GM19025 (cell line): Measurements from ENCODE around the gene PSMD10.
A peak's percentile ranks its signal among the peaks of the same experiment; 100 is the strongest.

Source experiments
- ATAC-seq: cut with Tn5 transposase; IDR thresholded peaks from one replicate; pipeline ENCODE4 v1.9.1; 2021; ENCODE audit warnings: mild to moderate bottlenecking, low read depth, moderate library complexity; ENCODE audit not compliant: unreplicated experiment

Gene PSMD10, protein sequence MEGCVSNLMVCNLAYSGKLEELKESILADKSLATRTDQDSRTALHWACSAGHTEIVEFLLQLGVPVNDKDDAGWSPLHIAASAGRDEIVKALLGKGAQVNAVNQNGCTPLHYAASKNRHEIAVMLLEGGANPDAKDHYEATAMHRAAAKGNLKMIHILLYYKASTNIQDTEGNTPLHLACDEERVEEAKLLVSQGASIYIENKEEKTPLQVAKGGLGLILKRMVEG

DNA sequence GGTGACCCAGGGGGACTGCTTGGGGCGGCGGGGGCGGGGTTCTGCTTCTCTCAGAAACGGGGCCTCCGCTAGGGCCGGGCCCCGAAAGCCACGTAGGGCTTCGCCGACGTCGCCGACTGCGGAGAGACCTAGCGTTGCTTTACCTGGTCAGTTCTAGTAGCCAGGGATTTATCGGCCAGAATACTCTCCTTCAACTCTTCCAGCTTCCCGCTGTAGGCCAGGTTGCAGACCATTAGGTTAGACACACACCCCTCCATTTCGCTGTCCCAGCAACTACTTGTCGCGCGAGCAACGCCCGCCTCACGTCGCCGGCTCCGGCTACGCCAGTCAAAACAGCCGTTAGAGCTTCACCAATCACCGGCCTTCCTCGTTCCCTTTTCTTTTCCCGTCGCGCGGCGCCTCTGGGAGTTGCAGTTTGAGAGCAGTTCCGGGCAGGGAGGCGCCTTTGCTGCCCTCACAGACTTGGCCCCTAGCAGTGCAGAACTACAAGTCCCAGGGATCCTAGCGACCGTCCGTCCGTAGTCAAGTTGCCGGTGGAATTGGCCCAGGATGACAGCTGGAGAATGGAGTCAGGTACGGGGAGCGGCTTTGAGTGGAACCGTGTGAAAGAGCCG lies at the start of gene PSMD10, which contains the start of gene ATG4A:
Gene PSMD10, minus strand, starts transcription at position 279 of the 614 bp plus-strand sequence. Its CDS starts 22 bp downstream, at position 257.
Gene ATG4A, plus strand, starts transcription at position 515 of the 614 bp plus-strand sequence. Its CDS starts 49 bp downstream, at position 564.
- peak; percentile 96 for ATAC-seq

GRCh38 chrX:108138814-108139702 lies 47.7 kb upstream of the PSMD10 start:
- ATAC-seq: no peak

DNA sequence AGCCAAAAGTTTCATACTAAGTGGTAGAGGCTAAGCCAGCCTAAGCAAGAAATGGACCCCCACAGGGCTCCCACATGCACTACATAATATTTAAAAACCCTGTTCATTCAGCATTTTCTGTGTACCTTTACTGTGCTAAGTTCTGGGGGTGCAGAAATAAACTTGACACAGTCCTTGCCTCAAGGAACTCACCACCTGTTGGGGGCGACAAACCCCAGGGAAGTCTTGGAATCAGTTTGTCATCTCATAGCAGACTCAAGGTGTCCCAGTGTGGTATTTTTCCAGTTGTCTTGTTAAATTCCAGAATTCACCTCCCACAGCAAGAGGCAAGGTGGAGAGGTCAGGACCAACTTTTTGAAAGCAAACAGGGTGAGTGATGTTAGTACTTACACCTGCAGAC lies 43.4 kb upstream of the PSMD10 start:
- ATAC-seq: no peak

DNA sequence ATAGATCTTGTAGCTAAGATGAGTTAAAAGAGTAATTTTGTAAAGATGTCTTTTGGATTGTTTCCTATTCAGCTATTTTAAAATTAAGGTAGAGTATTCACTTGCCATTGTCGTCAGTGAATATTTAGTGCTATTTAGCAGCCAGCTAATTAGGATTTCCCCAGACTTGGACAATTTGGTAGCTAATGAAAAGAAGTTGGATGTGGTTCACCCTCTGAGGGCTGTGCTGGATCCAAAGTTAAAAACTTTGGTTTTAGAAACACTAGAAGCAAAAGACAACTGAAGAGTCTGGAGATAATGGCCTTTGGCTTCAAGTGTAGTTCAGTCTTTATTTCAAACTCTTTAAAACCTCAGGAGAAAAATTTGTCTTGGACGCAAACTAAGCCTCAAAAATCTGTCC lies 41.5 kb upstream of the PSMD10 start:
- ATAC-seq: no peak

GRCh38 chrX:108132034-108132433 lies 40.7 kb upstream of the PSMD10 start:
- no peak for ATAC-seq

DNA sequence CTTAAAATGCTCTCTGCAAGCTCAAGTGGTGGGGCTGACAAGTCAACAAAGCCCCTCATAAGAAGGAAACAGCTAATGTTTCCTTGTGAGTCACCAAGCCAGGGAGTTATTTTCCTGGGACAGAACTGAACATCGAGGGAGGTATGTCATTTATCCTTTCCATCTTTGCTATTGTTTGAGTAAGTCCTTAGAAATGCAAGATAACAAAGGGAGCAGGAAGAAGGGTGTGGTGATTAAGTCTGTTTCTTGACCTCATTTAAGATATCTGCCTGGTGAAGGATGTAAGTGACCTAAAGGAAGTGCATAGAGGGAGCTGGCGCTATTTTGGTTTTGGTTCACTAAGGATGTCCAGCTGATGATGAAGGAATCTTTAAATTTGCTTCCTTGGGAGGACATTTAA lies 40.1 kb upstream of the PSMD10 start:
- ATAC-seq: no peak

GRCh38 chrX:108130889-108131288 lies 39.5 kb upstream of the PSMD10 start:
- ATAC-seq: no peak

GRCh38 chrX:108127152-108127551 lies 35.8 kb upstream of the PSMD10 start:
- ATAC-seq: no peak

- no peak for ATAC-seq
Observed at GRCh38 chrX:108126661-108127060, 35.3 kb upstream of the PSMD10 start.

DNA sequence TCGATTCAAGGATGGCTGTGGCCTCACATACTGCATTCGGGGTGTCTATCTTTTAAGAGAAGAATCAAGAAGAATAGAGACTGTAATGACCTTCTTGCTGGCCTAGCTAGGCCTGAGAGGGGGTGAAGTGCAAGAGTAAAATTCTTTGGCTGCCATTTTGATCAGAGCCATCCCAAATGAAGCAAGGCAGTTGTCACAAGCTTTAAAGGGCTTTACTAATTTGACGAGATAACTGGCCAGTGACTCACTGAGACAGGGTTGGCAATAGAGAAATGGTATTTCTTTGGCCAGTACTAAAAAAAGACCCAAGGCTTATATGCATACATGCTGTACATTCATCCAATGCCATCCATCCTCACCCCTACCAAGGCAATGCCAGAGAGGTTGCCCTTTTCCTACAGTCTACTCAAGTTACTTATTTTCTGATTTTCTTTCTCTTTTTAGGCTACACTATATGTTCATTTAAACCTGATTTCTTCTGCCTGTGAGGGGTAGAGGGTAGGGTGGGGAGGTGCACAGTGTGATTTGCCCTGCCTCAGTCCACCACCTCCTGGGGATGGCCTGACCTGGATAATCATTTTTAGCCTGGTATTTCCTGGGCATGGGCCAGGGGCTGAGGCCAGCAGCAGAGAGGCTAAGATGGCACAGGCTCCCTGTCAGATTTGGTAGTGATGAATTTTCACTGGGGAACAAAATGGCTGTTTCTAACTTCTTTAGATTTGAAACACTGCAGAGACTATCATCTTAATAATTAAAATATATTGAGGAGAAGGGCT lies 32.4 kb upstream of the PSMD10 start:
- ATAC-seq: no peak

DNA sequence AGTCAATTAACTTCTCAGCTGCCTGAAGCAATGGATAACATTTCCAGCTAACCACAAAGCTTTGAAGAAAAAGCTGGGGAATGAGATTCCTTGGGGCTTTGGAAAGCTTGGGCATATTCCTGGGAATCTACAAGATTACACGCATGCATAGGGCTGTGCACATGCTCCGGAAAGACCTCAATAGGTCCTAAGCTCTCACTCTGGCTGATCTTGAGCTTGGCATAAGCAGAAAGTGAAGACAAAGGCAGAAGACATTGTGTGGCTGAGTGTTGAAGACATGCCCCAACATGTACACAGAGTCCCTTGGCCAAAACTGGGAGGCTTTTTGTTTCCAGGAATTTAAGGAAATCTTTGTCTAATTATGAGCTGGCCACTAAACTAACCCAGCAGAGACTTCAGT lies 31.4 kb upstream of the PSMD10 start:
- no peak for ATAC-seq

GRCh38 chrX:108121291-108121690 lies 29.9 kb upstream of the PSMD10 start:
- no peak for ATAC-seq

DNA sequence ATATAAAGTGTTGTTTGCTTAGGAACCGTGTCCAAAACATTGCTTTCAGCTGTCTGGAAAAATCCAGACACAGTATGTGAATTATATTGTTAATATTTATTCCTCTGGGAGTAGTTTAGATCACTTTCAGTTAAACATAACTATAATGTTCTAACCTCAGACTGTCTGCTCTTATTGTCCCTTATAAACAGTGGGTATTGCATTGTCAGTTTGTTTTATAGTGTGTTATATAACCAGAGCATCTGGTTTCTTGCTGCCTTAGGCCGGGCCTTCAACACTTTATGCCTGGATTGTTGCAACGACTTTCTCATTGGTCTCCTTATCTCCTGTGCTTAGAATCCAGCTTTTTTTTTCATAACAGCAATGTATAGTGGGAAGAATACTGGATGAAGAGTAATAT lies 26.6 kb upstream of the PSMD10 start:
- no peak for ATAC-seq

DNA sequence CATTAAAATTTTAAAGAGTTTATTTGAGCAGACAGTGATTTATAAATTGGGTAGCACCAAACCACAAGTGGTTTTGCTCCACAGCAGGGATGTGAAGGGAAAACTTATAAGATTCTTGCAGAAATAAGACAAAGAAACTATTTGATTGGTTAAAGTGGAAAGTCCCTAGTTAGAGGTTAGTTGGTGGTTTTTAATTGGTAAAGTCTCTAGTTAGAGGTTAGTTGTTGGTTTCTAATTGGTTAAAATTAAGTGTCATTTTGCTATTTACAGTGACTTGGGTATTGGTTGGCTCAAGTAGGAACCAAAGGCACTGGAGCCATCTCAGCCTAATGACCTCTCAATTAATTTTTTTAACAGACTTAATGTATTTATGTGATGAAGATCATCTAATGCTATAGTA lies 23.2 kb upstream of the PSMD10 start:
- no peak for ATAC-seq

DNA sequence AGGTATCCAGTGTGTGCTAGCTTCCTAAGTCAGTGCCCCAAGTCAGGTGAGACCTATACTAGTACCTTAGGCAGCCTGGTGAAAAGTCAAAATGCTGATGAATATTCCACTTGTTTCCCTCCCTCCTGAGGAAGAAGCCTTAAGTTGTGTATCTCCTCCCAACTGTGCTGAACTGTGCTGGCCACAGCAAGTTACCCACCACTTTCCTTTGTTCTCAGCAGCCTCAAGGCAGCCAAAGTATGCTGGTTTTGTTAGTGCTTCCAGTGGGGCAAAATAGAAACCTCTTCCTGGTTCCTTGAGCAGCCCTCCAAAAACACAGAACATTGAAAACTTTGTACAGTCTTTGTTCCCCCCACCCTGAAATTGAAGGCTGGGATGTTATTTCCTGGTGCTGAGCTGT lies 14.1 kb upstream of the PSMD10 start:
- no peak for ATAC-seq

DNA sequence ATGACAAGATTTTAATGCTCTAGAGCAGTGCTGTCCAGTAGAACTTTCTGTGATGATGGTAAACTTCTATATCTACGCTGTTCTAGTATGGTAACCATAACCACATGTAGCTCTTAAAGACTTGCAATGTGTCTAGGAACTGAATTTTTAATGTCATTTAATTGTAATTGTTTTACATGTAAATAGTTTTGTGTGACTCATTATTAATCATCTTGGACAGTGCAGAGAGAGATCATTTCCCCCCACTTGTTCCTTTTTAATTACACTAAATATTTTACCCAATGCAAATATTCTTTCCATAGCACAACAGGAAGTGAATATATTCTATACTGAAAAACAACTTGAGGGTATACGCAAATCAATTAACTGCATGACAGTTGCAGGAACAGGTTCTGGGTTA lies 6.0 kb upstream of the PSMD10 start:
- ATAC-seq: no peak

DNA sequence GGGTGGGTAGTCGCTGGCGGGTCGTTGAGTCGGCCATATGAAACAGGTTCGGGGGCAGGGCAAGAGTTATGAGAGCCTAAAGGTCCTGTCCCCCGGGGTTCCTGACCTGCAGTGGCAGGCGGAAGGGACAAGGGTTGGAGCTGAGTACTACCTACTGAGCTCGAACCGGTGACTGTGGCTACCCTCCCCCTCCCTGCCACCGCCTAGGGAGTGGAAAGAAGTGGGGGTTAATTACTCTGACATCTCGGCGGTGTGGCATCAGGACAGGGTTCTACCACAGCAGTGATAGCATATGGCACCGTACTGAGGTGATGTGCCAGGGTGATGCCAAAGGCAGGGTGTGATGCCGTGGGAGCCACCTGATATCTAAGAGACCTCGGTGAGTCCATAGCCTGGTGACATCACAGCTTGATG lies 543 bp upstream of the PSMD10 start:
- peak; percentile 28 for ATAC-seq

DNA sequence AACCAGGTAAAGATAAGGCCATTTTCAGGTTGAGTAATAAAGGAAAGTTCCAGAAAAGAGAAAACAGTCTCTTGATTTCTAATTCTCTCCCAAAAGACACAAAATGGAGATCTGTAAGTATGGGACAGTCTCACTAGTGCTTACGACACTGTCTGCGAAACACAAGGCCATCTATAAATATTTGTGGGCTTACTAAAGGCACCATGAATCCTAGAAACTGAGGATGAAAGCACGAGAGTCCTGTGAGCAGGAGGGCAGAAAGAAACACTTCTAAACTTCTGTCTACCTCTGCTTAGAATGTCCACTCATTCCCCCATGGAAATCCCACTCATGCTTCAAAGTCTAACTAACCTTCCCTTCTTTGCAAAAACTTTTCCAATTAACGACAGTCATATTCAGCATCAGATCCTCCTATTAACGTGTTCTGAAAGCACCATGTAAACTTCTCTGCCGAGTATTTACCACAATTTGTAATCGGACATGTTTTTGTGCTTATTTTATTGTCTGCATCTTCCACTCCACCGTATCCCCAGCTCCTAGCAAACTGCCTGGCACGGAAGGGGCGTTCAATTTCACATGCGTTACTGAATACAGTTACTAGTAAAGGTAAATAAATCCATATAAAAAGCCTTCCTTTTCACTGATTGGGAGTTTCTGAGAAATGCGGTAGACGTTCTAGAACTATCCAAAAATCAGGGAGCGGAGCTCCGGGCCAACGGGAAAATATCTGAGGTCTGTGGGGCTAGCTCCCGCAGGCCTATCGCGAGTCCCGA lies 665 bp downstream of the PSMD10 start:
- no peak for ATAC-seq

DNA sequence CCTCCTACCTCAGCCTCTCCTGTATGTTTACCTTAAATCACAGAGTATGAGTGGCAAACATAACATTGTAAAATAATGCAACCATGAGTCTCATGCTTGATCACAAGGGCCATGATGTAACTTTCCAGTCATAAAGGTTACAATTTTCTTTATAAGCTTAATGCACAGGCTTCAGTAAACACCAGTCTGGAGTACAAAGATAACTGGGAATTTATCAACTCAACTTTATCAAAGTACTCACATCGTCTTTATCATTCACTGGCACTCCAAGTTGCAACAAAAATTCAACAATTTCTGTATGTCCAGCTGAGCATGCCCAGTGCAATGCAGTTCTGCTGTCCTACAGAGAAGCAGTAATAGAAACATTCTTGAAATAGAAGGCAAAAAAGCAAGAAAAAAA lies 2.8 kb downstream of the PSMD10 start:
- no peak for ATAC-seq

- no peak for ATAC-seq
Observed at GRCh38 chrX:108087792-108088191, 3.5 kb downstream of the PSMD10 start.
